Limb (tissue), 2 donors: ENCODE results near the gene MYZAP.

ENCODE experiments used
- DNase-seq, 2 donors: peaks; one replicate each; pipeline ENCODE4 v3.0.0-alpha.2; 2016; ENCODE audit errors: extremely low spot score in 2 of 2

Gene MYZAP

DNA sequence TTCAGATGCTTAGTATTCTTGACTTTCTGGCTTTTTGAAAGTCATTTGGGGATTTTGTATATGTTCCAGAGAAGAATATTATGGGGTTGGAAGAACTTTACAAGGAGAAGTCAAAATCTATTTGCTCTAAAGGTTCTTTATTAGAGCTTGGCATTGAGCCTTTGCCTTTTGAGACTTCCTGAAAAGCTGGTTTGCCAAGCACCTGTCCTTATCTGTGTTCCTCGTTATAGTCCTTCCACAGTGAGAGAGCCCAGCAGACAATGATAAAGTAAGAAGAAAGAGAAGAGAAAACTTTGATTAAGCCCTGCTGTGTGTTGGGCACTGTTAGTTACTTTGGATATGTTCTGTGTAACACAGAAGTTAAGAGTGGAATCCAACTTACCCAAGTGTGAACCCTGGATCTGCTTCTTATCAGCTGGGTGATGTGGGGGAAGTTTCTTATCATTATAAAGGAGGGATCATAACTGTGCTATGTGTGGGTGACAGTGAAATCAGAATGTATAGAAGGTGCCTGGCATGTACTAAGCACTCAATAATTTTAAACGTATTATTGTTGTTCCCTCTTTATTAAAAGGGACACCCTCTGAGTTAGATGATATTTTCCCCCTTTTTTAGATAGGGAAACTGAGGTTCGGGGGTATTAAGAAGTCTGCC lies 70.5 kb downstream of the MYZAP start:
- DNase-seq, result no peak

DNA sequence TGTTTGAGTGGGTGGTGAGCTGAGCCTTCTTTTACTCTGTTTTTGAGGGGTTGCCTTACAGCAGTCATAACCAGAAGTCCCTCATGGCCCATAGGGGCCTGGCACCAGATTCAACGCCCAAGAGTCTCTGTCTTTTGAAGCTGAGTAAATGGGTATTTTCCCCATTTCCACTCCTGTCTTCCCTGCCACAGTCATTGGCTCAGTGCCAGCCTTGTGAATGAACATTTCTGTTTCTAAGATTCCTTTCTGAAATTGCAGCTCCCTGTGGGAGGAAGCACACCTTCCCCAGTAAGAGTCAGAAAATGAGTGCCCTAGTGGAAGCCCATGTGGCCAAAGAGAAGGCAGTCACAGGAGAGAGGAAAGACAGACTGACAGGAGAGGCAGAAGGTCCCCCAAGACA lies 71.1 kb downstream of the MYZAP start:
- no peak for DNase-seq

DNA sequence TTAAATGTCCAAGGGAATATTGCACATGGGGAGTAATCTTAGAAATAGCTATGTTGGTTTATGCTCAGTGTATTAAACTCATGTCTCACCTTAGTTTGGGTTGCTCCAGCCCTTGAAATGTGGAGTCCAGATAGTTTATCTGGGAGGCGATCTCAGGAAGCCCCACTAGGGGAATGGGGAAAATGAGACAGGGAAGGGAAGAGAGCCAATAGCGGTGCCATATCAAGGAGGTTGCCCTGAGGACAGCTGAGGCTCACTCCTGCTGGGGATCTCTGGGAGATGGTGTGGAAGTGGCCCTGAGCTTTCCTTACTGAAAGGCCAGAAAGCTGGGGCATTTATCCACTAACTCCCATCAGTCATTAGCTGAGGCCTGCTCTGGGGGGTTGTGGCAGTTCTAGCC lies 71.6 kb downstream of the MYZAP start:
- no peak for DNase-seq

DNA sequence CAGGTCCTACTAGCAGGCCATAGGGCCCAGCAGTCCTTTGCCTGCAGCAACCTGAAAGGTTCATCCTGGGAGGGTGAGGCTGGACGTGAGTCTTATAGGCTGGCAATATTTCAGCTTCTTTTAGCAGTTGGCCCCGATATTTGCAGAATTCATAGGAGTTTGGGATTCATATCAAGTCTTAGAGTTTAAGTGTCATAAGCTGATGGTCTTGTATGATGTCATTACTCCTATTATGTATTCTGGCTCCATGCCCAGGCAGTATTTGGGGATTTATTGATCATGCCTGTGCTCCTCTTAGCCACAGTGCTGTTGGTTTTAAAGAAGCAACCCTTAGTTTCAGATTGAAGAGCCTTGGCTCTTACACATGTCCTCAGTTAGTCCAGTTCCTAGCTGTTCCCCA lies 73.5 kb downstream of the MYZAP start:
- DNase-seq, result no peak

DNA sequence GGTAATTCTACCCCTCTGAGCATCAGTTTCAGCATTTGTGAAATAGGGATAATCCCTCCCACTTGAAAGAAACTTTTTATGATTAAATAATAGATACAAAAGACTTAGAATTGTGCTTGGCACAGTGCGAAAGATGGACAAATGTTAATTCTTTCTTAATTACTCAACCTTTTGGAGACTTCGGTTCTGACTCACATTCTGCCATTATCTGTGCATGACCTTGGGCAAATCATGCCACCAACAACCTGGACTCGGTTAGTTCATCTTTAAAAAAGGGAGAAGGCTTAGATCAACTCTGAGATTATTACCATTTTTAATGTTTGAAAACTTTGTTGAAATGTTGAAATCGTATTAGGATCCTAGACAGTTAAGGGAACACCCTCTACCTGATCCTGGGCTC lies 74.2 kb downstream of the MYZAP start:
- no peak for DNase-seq

DNA sequence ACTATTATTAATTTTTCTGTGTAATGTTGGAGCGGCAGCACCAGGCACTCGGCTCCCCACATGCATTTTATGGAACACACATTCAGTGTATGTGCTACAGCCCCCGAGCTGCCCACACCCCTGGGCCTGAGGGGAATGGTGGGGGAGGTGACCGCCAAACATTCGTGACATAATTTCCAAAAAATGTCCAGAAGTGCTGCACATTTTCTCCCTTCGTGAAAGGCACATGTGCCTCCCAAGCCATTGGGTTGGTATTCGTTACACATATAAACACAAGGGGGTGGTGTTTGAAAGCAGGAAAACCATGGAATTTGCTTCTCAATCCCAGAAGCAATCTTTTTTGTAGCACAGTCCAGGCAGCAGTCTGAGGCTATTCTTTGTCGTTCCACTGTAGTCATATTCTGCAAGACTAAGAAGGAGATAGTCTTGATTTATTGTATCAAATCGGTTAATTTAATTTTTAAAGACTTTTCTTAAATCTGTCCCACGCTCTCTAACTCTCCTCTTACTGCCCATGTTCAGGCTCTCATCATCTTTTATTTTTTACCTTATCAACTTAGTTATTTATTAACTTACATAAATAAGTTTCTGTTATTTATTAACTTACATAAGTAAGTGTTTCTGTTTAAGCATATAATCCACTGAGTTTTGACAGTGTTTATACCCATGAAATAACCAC lies 75.6 kb downstream of the MYZAP start:
- peak; percentile 58 to 72 for DNase-seq

DNA sequence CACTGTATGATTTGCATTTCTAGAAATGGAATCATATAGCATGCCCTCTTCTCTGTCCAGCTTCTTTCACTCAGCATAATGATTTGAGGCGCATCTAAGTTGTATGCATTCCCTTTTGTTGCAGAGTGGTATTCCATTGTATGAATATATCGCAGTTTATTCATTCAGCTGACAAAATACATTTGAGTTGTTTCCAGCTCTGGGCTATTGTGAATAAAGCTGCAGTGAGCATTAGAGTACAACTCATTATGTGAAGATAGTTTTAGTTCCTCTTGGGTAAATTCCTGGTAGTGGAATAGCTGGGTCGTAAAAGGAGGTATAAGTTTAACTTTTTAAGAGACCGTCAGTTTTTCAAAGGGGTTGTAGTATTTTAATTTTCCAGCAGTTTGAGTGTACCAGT lies 76.3 kb downstream of the MYZAP start:
- DNase-seq, result no peak

DNA sequence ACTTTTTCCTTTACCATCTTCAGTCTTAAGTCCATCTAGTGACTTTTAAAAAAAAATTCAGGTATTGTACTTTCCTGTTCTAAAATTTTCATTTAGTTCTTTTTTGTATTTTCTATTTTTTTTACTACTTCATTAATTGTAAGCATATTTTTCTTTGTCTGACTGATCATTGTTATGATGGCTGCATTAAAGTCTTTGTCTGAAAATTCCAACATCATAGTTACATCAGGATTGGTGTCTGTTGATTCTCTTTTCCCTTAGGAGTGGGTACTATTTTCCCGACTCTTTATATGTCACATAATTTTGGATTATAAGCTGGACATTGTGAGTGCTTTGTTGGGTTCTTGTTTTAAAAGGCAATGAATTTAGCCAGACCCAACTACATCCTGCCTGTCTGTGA lies 79.9 kb downstream of the MYZAP start:
- no peak for DNase-seq

DNA sequence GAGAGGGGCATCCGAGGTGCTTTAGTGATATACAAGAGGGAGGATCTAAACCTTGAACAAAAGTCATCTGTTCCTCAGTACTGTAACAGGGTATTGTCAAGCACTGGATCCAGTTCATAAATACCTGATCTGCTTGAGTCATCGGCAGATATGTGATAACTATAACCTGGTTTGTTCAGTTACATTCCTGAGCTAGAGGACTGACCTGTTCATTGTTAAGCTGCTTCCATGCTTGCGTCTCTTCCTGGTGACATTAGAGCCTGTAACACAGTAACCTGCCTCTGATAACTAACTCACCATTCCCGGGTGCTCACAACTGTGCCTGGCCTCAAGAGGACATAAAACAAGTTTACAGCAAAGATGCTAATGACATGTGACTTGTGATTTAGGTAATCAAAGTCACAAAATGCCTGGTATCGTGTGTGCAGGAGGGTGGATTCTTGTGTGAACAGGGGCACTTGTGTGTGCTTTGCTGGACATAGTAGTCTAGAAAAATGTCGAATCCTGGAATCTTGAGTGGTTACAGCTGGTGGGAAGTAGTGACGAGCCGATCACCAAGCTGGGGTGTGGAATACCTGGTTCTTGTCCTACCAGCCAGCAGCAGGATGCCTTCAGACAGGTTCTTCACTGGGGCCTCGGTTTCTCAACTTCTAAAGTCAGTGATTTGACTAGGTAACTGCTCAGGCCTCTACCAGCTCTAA lies 83.9 kb downstream of the MYZAP start:
- DNase-seq, result no peak

DNA sequence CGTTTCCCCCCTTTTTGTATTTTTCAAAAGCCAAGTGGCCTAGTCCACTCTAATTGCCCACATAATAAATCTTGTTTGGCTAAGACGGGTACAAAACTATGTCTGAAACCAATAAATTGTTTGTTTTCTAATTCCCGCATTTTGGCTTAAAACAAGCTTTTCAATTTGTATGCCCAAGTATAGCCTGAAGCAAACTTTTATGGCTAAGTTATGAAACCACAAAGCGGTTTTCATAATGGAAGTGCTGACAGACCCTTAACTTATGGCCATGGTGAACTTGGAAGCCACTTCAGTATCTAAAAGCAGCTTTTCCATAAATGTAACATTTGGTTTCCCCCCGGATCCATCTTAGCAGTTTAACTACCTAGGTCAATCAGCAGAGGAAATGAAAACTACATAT lies 84.9 kb downstream of the MYZAP start:
- DNase-seq, result no peak

DNA sequence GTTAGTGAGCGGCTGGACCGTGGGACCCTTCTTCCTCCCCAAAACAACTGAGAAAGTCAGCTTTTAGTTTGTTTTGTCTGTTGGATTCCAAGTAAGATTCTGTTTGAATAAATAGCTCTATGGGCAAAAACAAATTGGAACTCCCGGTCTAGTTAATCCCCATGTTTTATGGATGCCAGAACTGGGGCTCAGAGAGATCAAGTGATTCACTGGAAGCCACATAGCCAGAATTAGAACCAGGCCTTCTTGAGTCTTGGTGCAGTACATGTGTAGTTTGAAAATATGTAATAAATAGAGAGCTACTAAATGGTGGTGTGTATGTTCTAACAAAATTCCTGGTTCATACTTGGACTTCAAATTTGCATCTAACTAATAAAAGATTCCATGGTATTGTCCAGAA lies 85.5 kb downstream of the MYZAP start:
- DNase-seq, result no peak

DNA sequence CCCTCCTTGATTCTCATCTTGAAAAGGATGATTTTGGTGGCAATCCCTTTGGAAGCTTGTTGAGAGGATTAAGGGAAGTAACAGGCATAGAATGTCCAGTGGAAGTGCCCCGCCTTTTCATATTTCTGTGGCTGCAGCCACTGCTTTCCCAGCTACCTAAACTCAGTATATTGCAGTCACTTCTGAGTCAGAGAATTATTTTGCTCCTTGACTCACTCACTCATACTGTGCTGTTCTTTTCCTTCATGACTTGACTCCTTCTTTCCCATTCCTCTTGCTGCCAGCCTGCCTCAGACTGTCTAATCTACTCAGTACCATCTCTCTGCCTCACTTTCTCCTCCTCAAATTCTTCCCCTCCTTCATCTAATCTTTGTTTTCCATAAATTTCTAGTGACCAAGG lies 88.3 kb downstream of the MYZAP start:
- DNase-seq, result no peak

DNA sequence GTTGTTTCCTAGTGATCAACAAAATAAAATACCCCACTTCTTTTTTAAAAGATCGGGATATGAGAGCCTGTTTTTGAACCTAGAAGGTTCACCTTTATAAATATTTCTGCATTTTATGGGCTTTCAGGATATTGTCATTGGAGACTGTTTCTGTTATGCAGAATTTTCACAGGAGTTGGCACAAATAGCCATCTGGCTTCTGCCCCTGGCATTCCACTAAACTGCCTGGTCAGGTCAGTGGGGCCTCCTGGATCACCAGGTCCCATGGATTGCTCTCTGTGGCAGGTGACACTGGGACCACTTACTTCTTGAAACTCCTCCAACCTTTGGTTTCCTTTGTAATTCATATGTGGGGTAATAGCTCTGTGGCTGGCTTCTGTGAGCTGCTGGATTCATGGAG lies 89.3 kb downstream of the MYZAP start:
- DNase-seq, result no peak

DNA sequence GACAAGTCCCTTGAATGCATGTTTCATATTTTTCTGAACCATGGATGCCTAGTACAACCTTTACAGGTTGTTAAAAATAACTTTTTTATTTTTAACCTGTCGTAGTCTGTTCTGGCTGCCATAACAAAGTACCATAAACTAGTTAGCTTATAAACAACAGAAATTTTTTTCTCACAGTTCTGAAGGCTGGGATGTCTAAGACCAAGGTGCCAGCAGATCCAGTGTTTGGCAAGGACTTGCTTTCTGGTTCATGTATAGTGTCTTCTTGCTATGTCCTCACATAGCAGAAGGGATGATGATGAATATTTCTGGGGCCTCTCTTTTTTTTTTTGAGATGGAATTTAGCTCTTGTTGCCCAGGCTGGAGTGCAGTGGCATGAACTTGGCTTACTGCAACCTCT lies 91.8 kb downstream of the MYZAP start:
- no peak for DNase-seq

DNA sequence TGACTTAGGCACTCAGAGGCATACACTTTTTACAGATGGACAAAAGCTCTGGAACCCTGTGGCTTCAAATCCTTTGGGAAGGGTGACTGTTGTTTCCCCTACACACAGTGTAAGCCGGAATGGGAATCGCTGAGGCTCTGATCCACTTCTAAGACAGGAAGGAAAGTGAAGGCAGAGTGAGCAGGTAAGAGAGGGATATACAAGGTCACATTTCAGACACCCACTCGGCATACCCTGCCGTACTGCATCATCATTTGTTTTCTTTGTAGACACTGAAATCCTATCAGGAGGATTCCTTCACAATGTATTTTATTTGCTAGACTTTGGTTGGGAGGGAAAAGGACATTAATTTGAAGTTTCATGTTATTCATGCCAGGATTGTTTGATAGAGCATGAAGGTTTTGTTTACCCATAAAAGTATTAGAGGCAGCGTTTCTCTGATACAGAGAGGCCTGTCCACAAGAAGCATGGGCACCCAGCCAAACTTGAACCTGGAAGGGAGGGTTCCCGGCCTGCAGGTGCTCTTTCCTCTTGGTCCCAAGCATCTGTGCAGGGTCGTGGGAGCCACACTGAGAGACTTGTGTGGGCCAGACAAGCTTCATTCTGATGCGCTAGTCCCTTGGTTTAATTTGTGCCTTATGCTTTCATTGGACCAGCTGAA lies 92.9 kb downstream of the MYZAP start:
- DNase-seq, result no peak

DNA sequence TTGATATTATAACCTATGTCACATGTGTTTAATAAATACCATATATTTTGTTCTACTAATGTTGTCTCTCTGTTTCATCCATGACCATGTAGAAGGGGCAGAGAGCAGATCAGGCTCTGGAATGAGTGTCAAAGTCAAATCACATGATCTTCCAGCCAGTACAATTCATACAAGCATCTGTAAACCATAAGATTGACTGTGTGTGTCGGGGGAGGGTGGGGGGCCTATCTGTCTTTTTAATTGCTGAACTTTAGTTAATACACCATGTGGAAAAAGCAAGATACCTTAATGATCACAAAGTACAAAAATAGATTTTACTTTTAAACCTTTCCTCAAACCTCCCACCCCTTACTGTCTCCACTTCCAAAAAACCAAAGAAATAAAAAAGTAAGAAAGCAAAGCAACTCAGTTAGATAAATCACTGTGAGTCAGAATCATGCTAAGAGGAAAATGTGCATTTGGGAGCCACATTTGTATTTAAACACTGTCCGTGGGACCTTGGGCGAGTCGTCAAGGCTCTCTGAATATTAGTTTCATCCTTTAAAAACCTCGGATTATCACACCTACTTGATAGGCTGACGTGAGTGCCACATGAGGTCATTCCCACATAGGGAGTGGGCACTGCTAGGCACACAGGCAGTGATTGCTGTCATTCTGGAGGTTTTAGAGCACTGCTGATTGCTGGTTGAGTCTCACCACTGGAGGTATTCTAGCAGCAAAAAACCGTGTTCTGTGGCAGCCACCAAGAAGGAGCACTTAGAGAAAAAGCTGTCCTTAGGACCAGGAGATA lies 93.8 kb downstream of the MYZAP start:
- DNase-seq, result no peak

DNA sequence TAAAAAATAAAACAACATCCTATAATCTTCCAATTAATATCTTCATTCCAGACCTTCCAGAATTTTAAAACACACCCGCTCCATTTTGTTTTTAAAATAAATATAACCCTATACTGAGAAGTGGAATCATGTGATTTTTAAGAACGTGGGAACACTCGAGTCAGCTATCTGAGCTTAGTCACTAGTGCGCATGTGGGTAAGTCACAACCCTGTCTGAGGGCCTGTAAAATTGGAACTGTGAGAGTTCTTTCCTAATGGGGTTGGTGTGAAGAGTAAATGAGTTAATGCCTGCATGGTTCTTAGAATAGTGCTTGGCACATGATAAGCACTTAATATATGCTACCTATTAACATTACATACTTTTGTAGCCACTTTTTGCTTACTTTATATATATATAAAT lies 95.0 kb downstream of the MYZAP start:
- DNase-seq, result no peak

DNA sequence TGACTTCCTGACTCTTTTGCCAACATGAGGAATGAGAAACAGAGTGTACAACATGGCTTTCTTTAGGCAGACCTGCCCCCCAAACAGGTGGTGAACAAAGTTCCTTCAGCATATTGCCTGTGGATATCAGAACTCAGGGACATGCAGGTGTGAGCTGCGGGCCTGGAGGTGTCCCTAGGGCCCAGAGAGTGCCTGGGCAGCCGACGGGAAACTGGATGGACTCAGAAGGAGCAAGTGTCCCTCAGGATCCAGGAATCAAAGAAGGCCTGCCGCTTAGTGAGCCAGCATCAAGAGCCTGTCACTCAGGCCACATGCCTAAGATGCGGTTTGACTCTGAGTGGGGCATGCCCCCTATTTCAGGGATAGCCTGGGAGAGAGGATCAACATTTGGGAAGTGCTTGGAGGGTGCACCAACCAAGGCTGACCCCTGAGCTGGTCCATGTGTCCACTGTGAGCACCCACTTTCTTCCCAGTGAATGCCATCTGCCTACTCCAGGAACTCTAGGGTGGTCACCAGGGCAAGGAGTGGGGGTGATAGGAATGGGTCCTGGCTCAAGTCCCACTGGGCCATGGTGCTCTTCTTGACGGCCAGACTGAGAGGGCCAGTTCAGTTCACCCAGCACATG lies 98.8 kb downstream of the MYZAP start:
- DNase-seq, result no peak

DNA sequence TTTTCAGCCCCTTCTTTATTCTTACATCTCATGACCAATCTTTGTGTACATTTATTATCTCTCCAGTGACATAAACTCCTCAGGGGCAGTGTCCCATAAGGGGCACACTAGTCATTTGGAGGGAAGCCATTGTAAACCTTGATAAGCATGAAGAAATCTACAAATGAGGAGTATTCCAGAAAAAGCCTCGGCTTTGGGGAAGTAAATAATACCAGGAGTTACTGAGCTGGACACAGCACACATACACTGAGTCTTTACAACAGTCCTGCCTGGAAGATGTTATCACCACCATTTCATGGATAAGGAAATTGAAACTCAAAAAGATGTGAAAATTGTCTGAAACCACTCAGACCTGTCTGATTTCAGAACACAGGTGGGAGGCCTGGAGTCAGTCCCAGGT lies 99.4 kb downstream of the MYZAP start:
- no peak for DNase-seq

DNA sequence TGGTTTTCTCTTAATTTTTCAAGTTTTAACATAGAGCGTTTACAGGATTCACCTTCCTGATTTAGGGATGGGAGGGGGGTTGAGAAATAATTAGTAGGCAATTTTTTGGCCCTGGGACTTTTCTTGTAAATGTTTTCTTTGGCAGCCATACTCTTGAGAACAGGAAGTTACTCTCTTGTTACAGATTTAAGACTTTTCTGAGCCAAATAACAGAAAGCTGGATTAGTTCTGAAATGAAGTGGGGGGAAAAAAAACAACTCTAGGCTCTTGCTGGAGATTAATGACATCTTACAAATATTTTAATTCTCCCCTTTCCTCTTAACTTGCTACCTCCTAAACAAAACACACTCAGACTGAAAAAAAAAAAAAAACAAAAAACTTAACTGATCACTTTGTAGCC lies 101.0 kb downstream of the MYZAP start:
- DNase-seq, result peak in 1 of 2 donors; percentile 43

DNA sequence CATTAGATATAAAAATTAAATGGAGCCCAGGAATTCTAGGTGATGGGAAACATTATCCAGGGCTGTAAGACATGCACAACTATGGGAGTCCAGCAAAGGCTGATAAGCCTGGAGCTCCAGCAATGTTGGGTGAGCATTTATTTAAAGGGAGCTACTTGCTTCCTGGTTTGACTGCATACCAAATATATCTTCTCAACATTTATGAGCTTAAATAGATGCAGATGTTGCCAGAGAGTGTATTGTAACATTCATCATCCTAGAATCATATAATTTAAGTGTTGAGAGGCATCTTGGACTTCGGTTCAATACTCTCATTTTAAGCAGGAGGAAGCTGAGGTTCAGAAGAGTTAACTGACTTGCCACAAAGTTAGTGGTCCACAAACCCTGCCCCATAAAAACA lies 102.6 kb downstream of the MYZAP start:
- DNase-seq, result no peak
